CD4-positive, alpha-beta memory T cell (primary cell): ENCODE results near the gene CUBN. TPM values are rescaled to one million over a fixed set of nuclear protein-coding genes. Genes with fewer than 3 reads are reported as not detected.
A peak's percentile ranks its signal among the peaks of the same experiment; 100 is the strongest.

Experiments used
- CTCF ChIA-PET: fragments of 350-600 bp; sonication (Branson Sonifier 250); formaldehyde crosslinking; loops from one replicate; lab custom pipeline; 2021; ENCODE audit warnings: inconsistent platforms; ENCODE audit not compliant: partially characterized antibody; lab: Charles Lee
- POLR2A ChIA-PET: fragments of 350-600 bp; sonication (Branson Sonifier 250); formaldehyde crosslinking; loops from one replicate; lab custom pipeline; 2021; ENCODE audit not compliant: partially characterized antibody; lab: Charles Lee
- DNase-seq, 5 donors: peaks; one replicate each; pipeline versions ENCODE4 v3.0.0 to v3.0.0-alpha.2; 2020 to 2022; ENCODE audit warnings: mixed read lengths in 1 of 5
- H3K27ac ChIP-seq: one replicate; pipeline ENCODE4 v1.7.0; 2013; ENCODE audit warnings: low read depth, low read length
- H3K27me3 ChIP-seq: 2 replicates; pipeline ENCODE4 v1.7.0; 2013; ENCODE audit warnings: mild to moderate bottlenecking, low read length, moderate library complexity; ENCODE audit not compliant: insufficient read depth
- H3K36me3 ChIP-seq: 2 replicates; pipeline ENCODE4 v1.7.0; 2013; ENCODE audit warnings: mild to moderate bottlenecking, low read length, moderate library complexity; ENCODE audit not compliant: insufficient read depth
- H3K4me1 ChIP-seq: 2 replicates; pipeline ENCODE4 v1.7.0; 2013; ENCODE audit warnings: mild to moderate bottlenecking, low read length, moderate library complexity; ENCODE audit not compliant: insufficient read depth
- H3K4me3 ChIP-seq, 2 donors: one replicate each; pipeline ENCODE4 v1.7.0; 2013; ENCODE audit warnings: low read length in 2 of 2, mild to moderate bottlenecking in 1 of 2
- H3K9me3 ChIP-seq, 2 donors: one replicate each; pipeline ENCODE4 v1.7.0; 2013; ENCODE audit warnings: low read length in 2 of 2, control low read depth in 1 of 2; ENCODE audit not compliant: control insufficient read depth in 1 of 2
- H3K27ac Mint-ChIP-seq, 7 donors: one replicate each; pipeline ENCODE4 v1.8.0; 2020 to 2021; ENCODE audit warnings: mixed read lengths in 7 of 7, mild to moderate bottlenecking in 6 of 7, inconsistent platforms in 3 of 7, moderate library complexity in 3 of 7
- H3K27me3 Mint-ChIP-seq, 2 donors: one replicate each; pipeline ENCODE4 v1.8.0; 2020 to 2021; ENCODE audit warnings: mixed read lengths in 2 of 2
- H3K36me3 Mint-ChIP-seq, 2 donors: one replicate each; pipeline ENCODE4 v1.8.0; 2020 to 2021; ENCODE audit warnings: mixed read lengths in 2 of 2, inconsistent platforms in 1 of 2, mild to moderate bottlenecking in 1 of 2
- H3K4me1 Mint-ChIP-seq, 4 donors: one replicate each; pipeline ENCODE4 v1.8.0; 2020 to 2021; ENCODE audit warnings: mixed read lengths in 4 of 4, mild to moderate bottlenecking in 1 of 4
- H3K4me3 Mint-ChIP-seq, 8 donors: one replicate each; pipeline ENCODE4 v1.8.0; 2020 to 2021; ENCODE audit warnings: mixed read lengths in 8 of 8, mild to moderate bottlenecking in 7 of 8, moderate library complexity in 6 of 8, inconsistent platforms in 3 of 8
- H3K9me3 Mint-ChIP-seq, 8 donors: one replicate each; pipeline ENCODE4 v1.8.0; 2020 to 2021; ENCODE audit warnings: mixed read lengths in 8 of 8, mild to moderate bottlenecking in 5 of 8, inconsistent platforms in 3 of 8, moderate library complexity in 1 of 8
- intact Hi-C: fragments of 100-400 bp; cut with micrococcal nuclease; formaldehyde crosslinking; loops from one replicate; pipeline ENCODE4 v1.15.1; 2023
- polyA plus RNA-seq, 2 donors: library from polyadenylated mRNA; unstranded; fragments of 300-500 nt; fragmentation: Illumina TruSeq; gene quantifications; one replicate each; pipeline ENCODE4 v1.2.3, GENCODE V29; 2021
- total RNA-seq, 2 experiments: library from RNA; stranded (reverse); gene quantifications; one replicate each; pipeline ENCODE4 v1.2.3, GENCODE V29; 2021

Gene CUBN
- total and polyA plus RNA-seq, 4 experiments from 2014 or later, result 0.49 to 10.9 (median 8.5) TPM; not detected in 1

DNA sequence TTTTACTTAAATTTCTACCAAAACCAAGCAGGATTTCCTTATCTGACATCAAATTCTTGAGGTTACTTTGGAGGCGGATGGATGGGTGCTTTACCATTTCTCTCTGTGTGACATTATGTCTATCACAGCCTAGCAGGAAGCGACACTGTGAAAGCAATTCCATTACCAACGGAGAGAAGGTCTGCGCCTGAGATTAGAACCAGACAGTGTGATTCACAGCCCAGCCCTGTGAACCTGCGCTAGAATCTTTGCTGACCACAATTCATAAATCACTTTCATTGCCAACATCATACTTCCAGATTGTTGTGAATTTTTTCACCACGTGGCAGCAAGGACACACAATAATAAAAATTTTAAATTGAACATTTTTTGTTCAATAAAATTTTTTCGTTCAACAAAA, 126.5 kb downstream of the CUBN start:
- intact Hi-C loops, result loop anchor here (1.0 kb wide), 2 partner anchors 22 to 26 kb away; no protein-coding TSS in a partner anchor
- Histone ChIP-seq H3K4me1 (peaks cover 48% of the 10 kb centered on the region), H3K4me3 (no peak overlapping the region), H3K36me3 (no peaks in the 10 kb centered on the region), H3K9me3 (no peaks in the 10 kb centered on the region), H3K27me3 (no peaks in the 10 kb centered on the region), H3K27ac (peak overlapping the region; percentile 82)
- POLR2A ChIA-PET, result interaction anchor here (1.0 to 2.5 kb wide), 5 partner anchors 20 to 226 kb away, joined by 5 to 15 read pairs (median 9); partner anchors contain the start of gene TRDMT1
- Mint-ChIP-seq H3K27ac (peak overlapping the region; percentile 95 to 99 (median 98)), H3K36me3 (no peaks in the 10 kb centered on the region), H3K4me1 (peaks cover 33 to 55% (median 43%) of the 10 kb centered on the region in 4 donors), H3K9me3 (peaks cover 0 to 1% (median 0%) of the 10 kb centered on the region in 8 donors), H3K4me3 (peak overlapping the region in 7 of 8 donors; percentile 14 to 79 (median 71)), H3K27me3 (no peaks in the 10 kb centered on the region)
- CTCF ChIA-PET, result interaction anchor here (0.7 to 1.3 kb wide), 3 partner anchors 9 to 82 kb away, joined by 3 read pairs; no protein-coding TSS in a partner anchor
- DNase-seq, result peak; percentile 63 to 93 (median 71)

- H3K4me1 Mint-ChIP-seq, result peaks cover 29 to 50% (median 38%) of the 10 kb centered on the region in 4 donors
- peak; percentile 54 to 87 (median 66) for DNase-seq
- Histone ChIP-seq H3K4me3 (no peak overlapping the region), H3K36me3 (no peaks in the 10 kb centered on the region), H3K4me1 (peaks cover 38% of the 10 kb centered on the region), H3K9me3 (no peaks in the 10 kb centered on the region), H3K27me3 (no peaks in the 10 kb centered on the region), H3K27ac (peak overlapping the region; percentile 82)
- peak overlapping the region; percentile 7 to 79 (median 72) for H3K4me3 Mint-ChIP-seq
- H3K27me3 Mint-ChIP-seq, result no peaks in the 10 kb centered on the region
- H3K36me3 Mint-ChIP-seq, result no peaks in the 10 kb centered on the region
- intact Hi-C loops, result no loop called here
- peaks cover 0 to 1% (median 0%) of the 10 kb centered on the region in 8 donors for H3K9me3 Mint-ChIP-seq
- peak overlapping the region; percentile 95 to 99 (median 98) for H3K27ac Mint-ChIP-seq
- ChIA-PET POLR2A (interaction anchor here (1.0 to 2.5 kb wide), 5 partner anchors 21 to 227 kb away, joined by 5 to 15 read pairs (median 9); partner anchors contain the start of gene TRDMT1), CTCF (interaction anchor here (0.7 to 1.4 kb wide), 4 partner anchors 10 to 83 kb away, joined by 3 read pairs; no protein-coding TSS in a partner anchor)
These were observed 127.5 kb downstream of the CUBN start for GRCh38 chr10:17001961-17002749.

DNA sequence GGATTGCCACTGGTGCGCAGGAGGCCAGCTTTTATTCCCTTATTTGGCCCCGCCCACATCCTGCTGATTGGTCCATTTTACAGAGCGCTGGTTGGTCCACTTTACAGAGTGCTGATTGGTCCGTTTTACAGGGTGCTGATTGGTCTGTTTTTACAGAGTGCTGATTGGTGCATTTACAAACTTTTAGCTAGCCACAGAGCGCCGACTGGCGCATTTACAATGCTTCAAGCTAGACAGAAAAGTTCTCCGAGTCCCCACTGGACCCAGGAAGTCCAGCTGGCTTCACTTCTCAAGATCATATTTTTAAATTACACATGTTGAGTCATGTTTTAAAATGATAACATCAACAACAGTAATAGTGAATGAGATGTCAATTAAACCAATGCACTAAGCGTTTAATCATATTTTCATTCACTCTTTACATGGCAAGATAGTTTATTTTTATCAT, 128.3 kb downstream of the CUBN start:
- POLR2A ChIA-PET, result interaction anchor here (1.7 kb wide), 1 partner anchor 228 kb away, joined by 6 read pairs; the partner anchor contains the start of gene VIM
- H3K27ac Mint-ChIP-seq, result peak overlapping the region; percentile 95 to 99 (median 98)
- peak overlapping the region; percentile 82 for H3K27ac ChIP-seq

DNA sequence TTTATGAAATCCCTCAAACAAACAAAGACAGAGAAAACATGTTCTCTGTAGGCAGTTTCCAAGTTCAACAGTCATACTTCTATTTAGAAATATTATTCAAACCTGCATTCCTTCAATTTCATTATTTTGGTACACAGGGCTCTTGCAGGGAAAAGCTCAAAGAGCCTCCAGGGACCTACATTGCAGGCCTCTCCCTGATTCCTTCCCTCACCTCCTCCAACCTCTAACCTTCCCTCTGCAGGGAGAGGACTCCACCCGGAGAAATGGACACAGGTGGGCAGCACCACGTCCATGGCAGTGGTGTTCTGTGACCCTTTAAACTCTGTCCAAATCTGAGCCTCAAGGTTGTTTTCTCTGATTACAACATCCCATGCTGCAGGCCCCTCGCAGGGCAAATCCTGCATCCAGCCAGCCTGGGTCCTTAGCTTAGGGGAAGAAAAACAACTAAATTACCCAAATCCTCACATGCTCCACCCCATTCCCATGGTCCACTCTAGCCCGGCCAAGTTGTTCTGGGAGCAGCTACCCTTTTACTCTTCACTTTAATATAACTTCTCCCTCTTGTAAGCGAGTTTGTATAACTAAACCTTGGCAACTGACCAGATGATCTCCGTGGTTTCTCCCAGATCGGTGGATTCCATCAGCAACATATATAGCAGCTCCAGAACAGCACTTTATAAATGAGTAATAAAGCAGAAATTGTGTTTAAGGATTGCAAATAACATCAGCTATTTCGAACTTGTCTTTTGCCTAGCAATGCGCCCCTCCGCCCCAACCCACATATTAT, 129.8 kb downstream of the CUBN start:
- Histone ChIP-seq H3K4me3 (no peak overlapping the region), H3K36me3 (no peaks in the 10 kb centered on the region), H3K27me3 (no peaks in the 10 kb centered on the region), H3K9me3 (no peaks in the 10 kb centered on the region), H3K27ac (no peak overlapping the region), H3K4me1 (peaks cover 49% of the 10 kb centered on the region)
- peak overlapping the region in 5 of 7 donors; percentile 10 to 75 (median 60) for H3K27ac Mint-ChIP-seq
- DNase-seq, result no peak
- POLR2A ChIA-PET, result interaction anchor here (1.7 kb wide), 1 partner anchor 229 kb away, joined by 6 read pairs; the partner anchor contains the start of gene VIM
- CTCF ChIA-PET, result interaction anchor here (0.9 kb wide), 1 partner anchor 9 kb away, joined by 3 read pairs; no protein-coding TSS in a partner anchor
- H3K4me1 Mint-ChIP-seq, result peaks cover 38 to 59% (median 44%) of the 10 kb centered on the region in 4 donors
- H3K9me3 Mint-ChIP-seq, result peaks cover 0 to 1% (median 0%) of the 10 kb centered on the region in 8 donors
- no peak overlapping the region for H3K4me3 Mint-ChIP-seq
- H3K36me3 Mint-ChIP-seq, result no peaks in the 10 kb centered on the region
- no peaks in the 10 kb centered on the region for H3K27me3 Mint-ChIP-seq
- intact Hi-C loops, result no loop called here

More for the DNA sequence above, 128.3 kb downstream of the CUBN start:
- H3K9me3 Mint-ChIP-seq, result peaks cover 0 to 1% (median 0%) of the 10 kb centered on the region in 8 donors
- no peaks in the 10 kb centered on the region for H3K9me3 ChIP-seq
- intact Hi-C loops, result no loop called here
- peaks cover 42% of the 10 kb centered on the region for H3K4me1 ChIP-seq
- H3K27me3 Mint-ChIP-seq, result no peaks in the 10 kb centered on the region
- DNase-seq, result no peak
- CTCF ChIA-PET, result interaction anchor here (1.4 kb wide), 1 partner anchor 14 kb away, joined by 3 read pairs; no protein-coding TSS in a partner anchor
- peak overlapping the region in 2 of 8 donors; percentile 52 to 77 for H3K4me3 Mint-ChIP-seq
- H3K4me3 ChIP-seq, result no peak overlapping the region
- no peaks in the 10 kb centered on the region for H3K36me3 Mint-ChIP-seq
- no peaks in the 10 kb centered on the region for H3K36me3 ChIP-seq
- H3K4me1 Mint-ChIP-seq, result peaks cover 30 to 49% (median 40%) of the 10 kb centered on the region in 4 donors
- H3K27me3 ChIP-seq, result no peaks in the 10 kb centered on the region

GRCh38 chr10:16996530-16996964, 133.1 kb downstream of the CUBN start:
- ChIA-PET POLR2A (interaction anchor here (0.8 to 2.5 kb wide), 4 partner anchors 26 to 233 kb away, joined by 3 to 9 read pairs (median 4); partner anchors contain the start of gene TRDMT1), CTCF (interaction anchor here (0.6 to 1.2 kb wide), 4 partner anchors 8 to 233 kb away, joined by 3 to 4 read pairs (median 3); no protein-coding TSS in a partner anchor)
- intact Hi-C loops, result no loop called here
- H3K9me3 ChIP-seq, result no peaks in the 10 kb centered on the region
- H3K27ac Mint-ChIP-seq, result peak overlapping the region; percentile 16 to 98 (median 90)
- no peaks in the 10 kb centered on the region for H3K36me3 ChIP-seq
- H3K27me3 Mint-ChIP-seq, result no peaks in the 10 kb centered on the region
- no peak for DNase-seq
- peaks cover 12 to 28% (median 15%) of the 10 kb centered on the region in 4 donors for H3K4me1 Mint-ChIP-seq
- H3K27me3 ChIP-seq, result no peaks in the 10 kb centered on the region
- no peak overlapping the region for H3K27ac ChIP-seq
- no peaks in the 10 kb centered on the region for H3K36me3 Mint-ChIP-seq
- no peak overlapping the region for H3K4me3 ChIP-seq
- H3K4me1 ChIP-seq, result peaks cover 19% of the 10 kb centered on the region
- peaks cover 0 to 1% (median 0%) of the 10 kb centered on the region in 8 donors for H3K9me3 Mint-ChIP-seq
- peak overlapping the region in 5 of 8 donors; percentile 12 to 64 (median 54) for H3K4me3 Mint-ChIP-seq

- H3K27ac ChIP-seq, result no peak overlapping the region
- H3K4me1 ChIP-seq, result peaks cover 14% of the 10 kb centered on the region
- Mint-ChIP-seq H3K9me3 (peaks cover 0 to 3% (median under 1%) of the 10 kb centered on the region in 8 donors), H3K4me3 (peak overlapping the region in 7 of 8 donors; percentile 12 to 64 (median 46)), H3K27ac (peak overlapping the region; percentile 16 to 98 (median 90)), H3K36me3 (no peaks in the 10 kb centered on the region), H3K27me3 (no peaks in the 10 kb centered on the region), H3K4me1 (peaks cover 11 to 23% (median 12%) of the 10 kb centered on the region in 4 donors)
- no peak overlapping the region for H3K4me3 ChIP-seq
- ChIA-PET CTCF (interaction anchor here (0.9 to 1.2 kb wide), 2 partner anchors 51 to 234 kb away, joined by 3 read pairs; no protein-coding TSS in a partner anchor), POLR2A (interaction anchor here (0.8 to 2.5 kb wide), 4 partner anchors 27 to 234 kb away, joined by 3 to 9 read pairs (median 4); partner anchors contain the start of gene TRDMT1)
- intact Hi-C loops, result no loop called here
- peak in 4 of 5 donors; percentile 27 to 42 (median 33) for DNase-seq
- H3K27me3 ChIP-seq, result no peaks in the 10 kb centered on the region
- H3K9me3 ChIP-seq, result no peaks in the 10 kb centered on the region
- H3K36me3 ChIP-seq, result no peaks in the 10 kb centered on the region
These were observed 133.6 kb downstream of the CUBN start for GRCh38 chr10:16995867-16996529.
